ENCODE results near the gene LPP. TPM values are rescaled to one million over a fixed set of nuclear protein-coding genes. Genes with fewer than 3 reads are reported as not detected.
"Not testable (repeated sequence)": the region's sequence is repeated elsewhere in the genome, so short reads cannot be mapped to it uniquely, and the experiment has no call there.

The LPP gene
- total RNA-seq, 1 donor from 2014 or later, result 14.2 TPM

DNA sequence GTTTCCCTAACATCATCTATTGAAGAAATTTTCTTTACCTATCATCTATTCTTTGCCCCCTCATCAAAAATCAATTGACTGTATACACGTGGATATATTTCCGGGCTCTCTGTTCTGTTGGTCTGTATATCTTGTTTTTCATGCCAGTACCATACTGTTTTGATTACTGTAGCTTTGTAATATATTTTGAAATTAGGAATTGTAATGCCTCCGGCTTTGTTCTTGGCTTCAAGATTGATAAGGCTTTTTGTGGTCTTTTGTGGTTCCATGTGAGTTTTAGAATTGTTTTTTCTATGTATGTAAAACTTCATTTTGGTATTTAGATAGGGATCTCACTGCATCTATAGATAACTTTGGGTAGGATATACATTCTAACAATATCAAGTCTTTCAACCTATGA, 454.4 kb downstream of the LPP start:
- peaks cover 4% of the 10 kb centered on the region for H3K36me3 ChIP-seq (ENCODE audit: control insufficient read depth, insufficient read depth, low read length)
- TF ChIP-seq, protein P1, sequence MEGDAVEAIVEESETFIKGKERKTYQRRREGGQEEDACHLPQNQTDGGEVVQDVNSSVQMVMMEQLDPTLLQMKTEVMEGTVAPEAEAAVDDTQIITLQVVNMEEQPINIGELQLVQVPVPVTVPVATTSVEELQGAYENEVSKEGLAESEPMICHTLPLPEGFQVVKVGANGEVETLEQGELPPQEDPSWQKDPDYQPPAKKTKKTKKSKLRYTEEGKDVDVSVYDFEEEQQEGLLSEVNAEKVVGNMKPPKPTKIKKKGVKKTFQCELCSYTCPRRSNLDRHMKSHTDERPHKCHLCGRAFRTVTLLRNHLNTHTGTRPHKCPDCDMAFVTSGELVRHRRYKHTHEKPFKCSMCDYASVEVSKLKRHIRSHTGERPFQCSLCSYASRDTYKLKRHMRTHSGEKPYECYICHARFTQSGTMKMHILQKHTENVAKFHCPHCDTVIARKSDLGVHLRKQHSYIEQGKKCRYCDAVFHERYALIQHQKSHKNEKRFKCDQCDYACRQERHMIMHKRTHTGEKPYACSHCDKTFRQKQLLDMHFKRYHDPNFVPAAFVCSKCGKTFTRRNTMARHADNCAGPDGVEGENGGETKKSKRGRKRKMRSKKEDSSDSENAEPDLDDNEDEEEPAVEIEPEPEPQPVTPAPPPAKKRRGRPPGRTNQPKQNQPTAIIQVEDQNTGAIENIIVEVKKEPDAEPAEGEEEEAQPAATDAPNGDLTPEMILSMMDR (IDR thresholded peaks at IDR 0.05; ENCODE audit: insufficient read depth, low read length, severe bottlenecking), result no peak
- H3K27me3 ChIP-seq (ENCODE audit: control insufficient read depth, insufficient read depth, low read length), result no peaks in the 10 kb centered on the region
- no peak for FAIRE-seq
- no peak overlapping the region for H3K4me3 ChIP-seq (ENCODE audit: low read depth, low read length)
- no peak for DNase-seq (ENCODE audit: low read depth)

DNA sequence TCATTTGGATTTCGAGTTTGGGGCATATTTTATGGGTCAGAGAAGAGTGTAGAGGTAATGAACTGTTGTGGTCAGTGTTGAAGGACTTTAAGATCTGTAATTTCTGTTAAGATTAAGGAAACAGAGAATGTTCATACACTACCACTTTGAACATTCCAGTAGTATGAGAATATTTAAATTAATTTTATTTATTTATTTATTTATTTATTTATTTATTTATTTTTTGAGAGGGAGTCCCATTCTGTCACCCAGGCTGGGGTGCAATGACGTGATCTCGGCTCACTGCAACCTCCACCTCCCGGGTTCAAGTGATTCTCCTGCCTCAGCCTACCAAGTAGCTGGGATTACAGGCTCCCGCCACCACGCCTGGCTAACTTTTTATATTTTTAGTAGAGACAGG, 459.8 kb downstream of the LPP start:
- not testable (repeated sequence) for DNase-seq (ENCODE audit: low read depth); H3K36me3 ChIP-seq (ENCODE audit: control insufficient read depth, insufficient read depth, low read length); FAIRE-seq; H3K27me3 ChIP-seq (ENCODE audit: control insufficient read depth, insufficient read depth, low read length); H3K4me3 ChIP-seq (ENCODE audit: low read depth, low read length)

DNA sequence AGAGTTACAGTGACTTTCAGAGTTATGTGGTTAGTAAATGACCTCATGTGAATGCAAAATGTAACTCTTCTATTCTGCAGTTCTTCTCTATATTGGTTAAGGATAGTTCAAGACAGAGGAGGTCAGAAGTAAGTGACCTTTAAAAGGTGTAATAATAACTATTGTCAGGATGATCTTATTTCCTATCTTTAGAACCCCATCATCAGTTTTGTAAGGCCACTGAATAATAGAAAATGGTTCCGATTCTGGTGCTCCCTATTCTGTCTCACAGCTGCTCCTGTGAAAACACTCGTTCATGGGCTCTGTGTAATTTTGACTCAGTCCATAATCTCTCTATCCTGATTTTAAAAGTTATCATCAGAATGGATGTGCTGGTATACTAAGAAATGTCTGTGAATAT, 463.3 kb downstream of the LPP start:
- DNase-seq (ENCODE audit: low read depth), result no peak
- TF ChIP-seq, protein P1 (IDR thresholded peaks at IDR 0.05; ENCODE audit: insufficient read depth, low read length, severe bottlenecking), result no peak
- Histone ChIP-seq H3K36me3 (ENCODE audit: control insufficient read depth, insufficient read depth, low read length) (no peaks in the 10 kb centered on the region), H3K4me3 (ENCODE audit: low read depth, low read length) (no peak overlapping the region), H3K27me3 (ENCODE audit: control insufficient read depth, insufficient read depth, low read length) (no peaks in the 10 kb centered on the region)
- FAIRE-seq, result no peak

DNA sequence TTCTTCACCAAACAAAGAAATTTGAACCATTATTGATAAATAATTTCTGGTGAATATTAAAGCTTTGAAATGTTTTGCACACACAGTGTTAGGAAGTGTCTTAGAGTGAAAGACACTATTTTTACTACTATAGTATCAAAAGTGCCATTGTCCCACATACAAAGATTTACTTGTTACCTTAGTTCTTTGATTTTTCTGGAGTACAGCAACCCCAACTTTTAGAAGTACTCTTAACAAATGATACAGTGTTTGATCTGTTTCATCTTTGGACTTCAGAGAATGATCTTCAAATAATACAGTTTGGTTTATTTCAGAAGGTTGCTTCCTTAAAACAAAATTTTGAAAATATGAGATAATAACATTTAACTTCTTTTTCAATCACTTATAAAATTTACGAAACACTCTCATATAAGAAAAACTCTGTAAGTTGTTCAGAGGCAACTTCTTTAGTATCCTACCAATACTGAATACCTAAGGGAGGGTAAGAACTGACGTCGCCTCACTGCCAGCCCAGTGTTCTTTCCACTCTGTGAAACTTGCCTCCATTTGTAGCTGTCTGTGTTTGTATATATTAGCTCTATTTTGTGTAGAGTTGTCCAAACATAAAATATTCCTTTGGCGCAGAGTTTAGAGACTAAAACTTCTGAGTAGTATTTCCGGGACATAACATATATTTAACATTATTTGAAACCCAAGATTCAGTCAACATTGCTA, 464.2 kb downstream of the LPP start:
- no peak overlapping the region for H3K4me3 ChIP-seq (ENCODE audit: low read depth, low read length)
- no peaks in the 10 kb centered on the region for H3K27me3 ChIP-seq (ENCODE audit: control insufficient read depth, insufficient read depth, low read length)
- DNase-seq (ENCODE audit: low read depth) (no peak), FAIRE-seq (no peak)
- TF ChIP-seq, protein P1 (IDR thresholded peaks at IDR 0.05; ENCODE audit: insufficient read depth, low read length, severe bottlenecking), result no peak
- H3K36me3 ChIP-seq (ENCODE audit: control insufficient read depth, insufficient read depth, low read length), result no peaks in the 10 kb centered on the region

DNA sequence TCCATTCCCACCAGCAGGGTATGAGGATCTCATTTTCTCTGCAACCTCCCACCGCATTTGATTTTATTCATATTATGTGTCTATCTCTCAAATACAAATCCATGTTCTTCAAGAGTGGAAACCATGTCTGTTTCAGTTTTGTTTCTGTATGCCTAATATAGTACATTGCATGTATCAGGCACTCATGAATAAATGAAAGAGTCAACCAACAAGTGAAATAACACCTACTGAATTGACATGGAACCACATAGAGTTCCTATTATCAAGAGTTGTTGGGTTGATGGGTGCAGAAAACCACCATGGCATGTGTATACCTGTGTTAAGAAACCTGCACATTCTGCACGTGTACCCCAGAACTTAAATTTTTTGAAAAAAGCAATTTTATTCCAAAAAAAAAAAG, 466.8 kb downstream of the LPP start:
- TF ChIP-seq, protein P1 (IDR thresholded peaks at IDR 0.05; ENCODE audit: insufficient read depth, low read length, severe bottlenecking), result no peak

DNA sequence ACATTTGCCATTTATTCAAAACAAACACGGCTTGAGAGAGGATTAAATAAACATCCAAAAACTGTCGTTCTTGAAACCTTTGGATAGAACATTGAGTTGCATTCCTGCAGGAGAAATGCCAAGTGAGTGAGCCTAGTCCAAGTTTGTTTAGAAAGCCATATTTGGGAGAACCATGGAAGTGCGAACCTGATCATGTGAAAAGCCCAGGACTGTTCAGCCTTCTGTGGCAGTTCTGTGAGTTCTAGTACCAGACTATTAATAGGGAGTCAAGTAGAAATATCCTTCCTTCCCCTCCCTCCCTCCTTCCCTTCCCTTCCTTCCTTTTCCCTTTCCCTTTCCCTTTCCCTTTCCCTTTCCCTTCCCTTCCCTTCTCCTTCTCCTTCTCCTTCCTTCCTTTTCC, 470.4 kb downstream of the LPP start:
- H3K4me3 ChIP-seq (ENCODE audit: low read depth, low read length), result no peak overlapping the region
- DNase-seq (ENCODE audit: low read depth) (no peak), FAIRE-seq (no peak)
- TF ChIP-seq, protein P1 (IDR thresholded peaks at IDR 0.05; ENCODE audit: insufficient read depth, low read length, severe bottlenecking), result no peak
- no peaks in the 10 kb centered on the region for H3K36me3 ChIP-seq (ENCODE audit: control insufficient read depth, insufficient read depth, low read length)
- H3K27me3 ChIP-seq (ENCODE audit: control insufficient read depth, insufficient read depth, low read length), result no peaks in the 10 kb centered on the region

More for the DNA sequence above, 466.8 kb downstream of the LPP start:
- Histone ChIP-seq H3K36me3 (ENCODE audit: control insufficient read depth, insufficient read depth, low read length) (no peaks in the 10 kb centered on the region), H3K27me3 (ENCODE audit: control insufficient read depth, insufficient read depth, low read length) (no peaks in the 10 kb centered on the region), H3K4me3 (ENCODE audit: low read depth, low read length) (no peak overlapping the region)
- FAIRE-seq (no peak), DNase-seq (ENCODE audit: low read depth) (no peak)
